DOHH2 (cell line): ENCODE measurements around the gene CD40.
A peak's percentile ranks its signal among the peaks of the same experiment; 100 is the strongest.

Source experiments
- CTCF ChIP-seq: fragments of 200-600 bp; sonication (generic); IDR thresholded peaks from one replicate; pipeline ENCODE4 v1.5.1; 2014; ENCODE audit warnings: antibody characterized with exemption, mild to moderate bottlenecking, low read depth, low read length; ENCODE audit not compliant: poor library complexity, severe bottlenecking
- EZH2phosphoT487 ChIP-seq: fragments of 200-600 bp; sonication (generic); IDR thresholded peaks from 2 replicates; pipeline ENCODE4 v1.6.1; 2017; ENCODE audit warnings: borderline replicate concordance, mild to moderate bottlenecking, antibody characterized with exemption, low read length, moderate library complexity, mixed read lengths

- peak; percentile 89 for TF ChIP-seq CTCF
- TF ChIP-seq EZH2phosphoT487: no peak
Observed at GRCh38 chr20:46132705-46133120, 14.6 kb downstream of the CD40 start.
